ENCODE data around the gene THRA. TPM values are rescaled to one million over a fixed set of nuclear protein-coding genes. Genes with fewer than 3 reads are reported as not detected.

THRA gene
- total RNA-seq, 1 donor from 2014 or later, result 31.9 TPM

DNA sequence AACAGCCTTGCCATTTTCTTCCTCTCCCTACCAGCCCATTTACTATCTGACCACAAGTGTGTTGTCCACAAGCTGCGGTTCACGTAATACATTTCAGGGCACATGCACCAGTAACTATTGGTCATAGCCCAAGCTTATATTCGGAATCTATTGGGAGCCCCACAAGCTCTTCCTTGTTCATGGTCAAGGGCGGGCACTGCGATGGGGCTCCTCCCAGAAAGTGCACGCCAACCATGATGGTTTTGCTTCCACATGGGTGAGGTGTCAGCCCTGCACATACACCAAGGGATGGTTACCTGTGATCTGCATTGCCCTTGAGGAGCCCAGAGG, 12.1 kb downstream of the THRA start:
- TF ChIP-seq, protein P1, sequence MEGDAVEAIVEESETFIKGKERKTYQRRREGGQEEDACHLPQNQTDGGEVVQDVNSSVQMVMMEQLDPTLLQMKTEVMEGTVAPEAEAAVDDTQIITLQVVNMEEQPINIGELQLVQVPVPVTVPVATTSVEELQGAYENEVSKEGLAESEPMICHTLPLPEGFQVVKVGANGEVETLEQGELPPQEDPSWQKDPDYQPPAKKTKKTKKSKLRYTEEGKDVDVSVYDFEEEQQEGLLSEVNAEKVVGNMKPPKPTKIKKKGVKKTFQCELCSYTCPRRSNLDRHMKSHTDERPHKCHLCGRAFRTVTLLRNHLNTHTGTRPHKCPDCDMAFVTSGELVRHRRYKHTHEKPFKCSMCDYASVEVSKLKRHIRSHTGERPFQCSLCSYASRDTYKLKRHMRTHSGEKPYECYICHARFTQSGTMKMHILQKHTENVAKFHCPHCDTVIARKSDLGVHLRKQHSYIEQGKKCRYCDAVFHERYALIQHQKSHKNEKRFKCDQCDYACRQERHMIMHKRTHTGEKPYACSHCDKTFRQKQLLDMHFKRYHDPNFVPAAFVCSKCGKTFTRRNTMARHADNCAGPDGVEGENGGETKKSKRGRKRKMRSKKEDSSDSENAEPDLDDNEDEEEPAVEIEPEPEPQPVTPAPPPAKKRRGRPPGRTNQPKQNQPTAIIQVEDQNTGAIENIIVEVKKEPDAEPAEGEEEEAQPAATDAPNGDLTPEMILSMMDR (IDR thresholded peaks at IDR 0.05), result no peak
- Mint-ChIP-seq H3K27ac (ENCODE audit: unreplicated experiment) (peak overlapping the region; percentile 77), H3K36me3 (ENCODE audit: low read depth) (peaks cover 2% of the 10 kb centered on the region), H3K27me3 (ENCODE audit: low read depth) (no peaks in the 10 kb centered on the region), H3K4me1 (ENCODE audit: low read depth) (peaks cover 71% of the 10 kb centered on the region), H3K4me3 (ENCODE audit: unreplicated experiment) (peak overlapping the region; percentile 22), H3K9me3 (ENCODE audit: low read depth) (no peaks in the 10 kb centered on the region)
- no peak for DNase-seq (ENCODE audit: low spot score)

DNA sequence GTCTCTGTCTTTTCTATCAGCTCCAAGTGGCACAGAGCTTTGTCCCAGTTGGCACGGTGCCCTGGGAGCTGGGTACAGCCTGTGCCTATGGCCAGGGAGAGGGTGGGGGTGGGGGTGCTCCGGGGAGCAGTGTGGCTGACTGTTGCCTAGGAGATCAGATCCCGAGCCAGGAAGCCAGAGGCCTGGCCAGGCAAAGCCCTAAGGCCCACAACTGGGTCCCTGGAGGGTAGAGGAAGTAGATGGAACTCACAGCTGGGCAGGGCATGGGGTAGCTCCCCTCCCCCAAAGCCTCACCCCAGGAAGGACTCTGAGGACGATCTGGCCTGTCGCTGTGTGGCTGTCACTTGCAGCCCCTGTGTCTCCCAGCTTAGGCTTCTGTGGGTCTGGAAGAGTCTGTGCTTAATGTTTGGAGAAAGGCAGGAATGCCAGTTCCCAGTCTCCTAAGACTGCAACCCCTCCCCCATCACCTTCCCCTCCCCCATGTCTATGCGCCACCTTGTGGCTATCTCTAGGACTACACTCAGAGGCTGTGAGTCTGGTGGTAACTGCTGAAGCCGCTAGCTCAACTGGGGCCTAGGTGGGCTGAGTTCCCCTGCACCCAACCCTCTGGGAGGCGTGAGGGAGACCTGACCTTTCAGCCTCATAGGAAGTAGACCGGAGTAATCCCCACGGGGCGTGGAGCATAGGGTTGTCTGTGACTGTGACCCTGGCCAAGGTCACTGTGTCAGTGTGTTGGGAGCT, 12.6 kb downstream of the THRA start:
- H3K27ac Mint-ChIP-seq (ENCODE audit: unreplicated experiment), result peak overlapping the region; percentile 77
- peaks cover 2% of the 10 kb centered on the region for H3K36me3 Mint-ChIP-seq (ENCODE audit: low read depth)
- H3K4me3 Mint-ChIP-seq (ENCODE audit: unreplicated experiment), result no peak overlapping the region
- no peaks in the 10 kb centered on the region for H3K27me3 Mint-ChIP-seq (ENCODE audit: low read depth)
- H3K4me1 Mint-ChIP-seq (ENCODE audit: low read depth), result peaks cover 65% of the 10 kb centered on the region
- H3K9me3 Mint-ChIP-seq (ENCODE audit: low read depth), result no peaks in the 10 kb centered on the region
- DNase-seq (ENCODE audit: low spot score), result no peak
- TF ChIP-seq, protein P1 (IDR thresholded peaks at IDR 0.05), result peak; percentile 95

DNA sequence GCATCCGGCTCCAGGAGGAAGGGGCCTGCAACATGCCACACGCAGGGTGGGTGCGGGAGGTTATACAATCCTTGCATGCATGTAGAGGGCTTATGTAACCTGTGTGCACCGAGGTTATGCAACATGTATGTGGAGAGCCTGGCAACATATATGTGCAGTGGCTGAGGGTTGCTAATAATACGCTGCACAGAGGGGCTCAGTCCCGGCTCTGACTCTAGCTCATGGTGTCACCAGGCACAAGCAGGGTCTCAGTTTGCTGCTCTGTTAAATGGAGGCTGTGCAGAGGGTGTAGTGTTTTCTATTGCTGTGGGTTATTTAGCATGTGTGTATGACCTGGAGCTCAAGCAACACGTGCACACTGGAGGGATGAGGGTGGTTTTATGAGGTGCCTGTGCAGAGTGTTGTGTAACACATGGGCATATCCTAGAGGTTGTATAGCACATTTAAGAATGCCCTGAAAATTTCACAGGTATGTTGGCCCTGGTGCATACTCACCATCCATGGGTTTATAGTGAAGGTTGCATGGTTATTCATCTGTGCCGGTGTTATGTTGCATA, 13.3 kb downstream of the THRA start:
- Mint-ChIP-seq H3K27ac (ENCODE audit: unreplicated experiment) (peak overlapping the region; percentile 77), H3K36me3 (ENCODE audit: low read depth) (peaks cover 2% of the 10 kb centered on the region), H3K27me3 (ENCODE audit: low read depth) (no peaks in the 10 kb centered on the region), H3K9me3 (ENCODE audit: low read depth) (no peaks in the 10 kb centered on the region), H3K4me1 (ENCODE audit: low read depth) (peaks cover 59% of the 10 kb centered on the region), H3K4me3 (ENCODE audit: unreplicated experiment) (no peak overlapping the region)
- no peak for DNase-seq (ENCODE audit: low spot score)
- TF ChIP-seq, protein P1 (IDR thresholded peaks at IDR 0.05), result no peak

DNA sequence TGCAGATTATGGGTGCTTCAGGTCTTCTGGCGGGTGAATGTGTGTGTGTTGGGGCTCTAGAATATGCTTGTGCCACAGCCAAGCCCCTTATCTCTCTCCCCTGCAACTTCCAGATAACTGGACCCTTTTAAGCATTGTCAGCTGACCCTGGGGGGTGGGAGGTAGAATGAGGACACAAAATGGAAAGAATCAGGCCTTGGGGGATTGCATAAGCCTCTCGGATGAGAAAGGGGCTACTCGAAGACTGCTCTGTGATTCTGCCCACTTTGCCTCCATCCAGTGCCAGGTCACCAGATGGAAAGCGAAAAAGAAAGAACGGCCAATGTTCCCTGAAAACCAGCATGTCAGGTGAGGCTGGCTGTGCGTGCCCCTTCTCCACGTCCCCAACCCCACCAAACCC, 13.8 kb downstream of the THRA start:
- TF ChIP-seq, protein P1 (IDR thresholded peaks at IDR 0.05), result no peak
- H3K27me3 Mint-ChIP-seq (ENCODE audit: low read depth), result no peaks in the 10 kb centered on the region
- H3K27ac Mint-ChIP-seq (ENCODE audit: unreplicated experiment), result no peak overlapping the region
- peaks cover 53% of the 10 kb centered on the region for H3K4me1 Mint-ChIP-seq (ENCODE audit: low read depth)
- no peak for DNase-seq (ENCODE audit: low spot score)
- no peaks in the 10 kb centered on the region for H3K9me3 Mint-ChIP-seq (ENCODE audit: low read depth)
- H3K36me3 Mint-ChIP-seq (ENCODE audit: low read depth), result peaks cover 2% of the 10 kb centered on the region
- H3K4me3 Mint-ChIP-seq (ENCODE audit: unreplicated experiment), result no peak overlapping the region

DNA sequence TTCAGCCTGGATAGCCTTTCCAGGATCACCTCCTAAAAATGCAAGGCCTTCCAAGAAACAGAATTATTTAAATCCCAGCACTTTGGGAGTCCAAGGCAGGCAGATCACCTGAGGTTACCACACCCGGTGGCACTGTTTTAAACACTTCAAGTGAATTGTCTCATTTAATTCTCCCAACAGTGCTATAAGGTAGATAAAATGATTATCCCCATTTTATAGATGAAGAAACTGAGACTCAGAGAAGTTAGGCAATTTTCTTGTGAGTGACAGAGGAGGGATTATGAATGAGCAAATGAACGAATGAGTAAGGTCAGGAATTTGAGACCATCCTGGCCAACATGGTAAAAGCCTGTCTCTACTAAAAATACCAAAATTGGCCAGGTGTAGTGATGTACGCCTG, 16.8 kb downstream of the THRA start:
- no peaks in the 10 kb centered on the region for H3K9me3 Mint-ChIP-seq (ENCODE audit: low read depth)
- H3K4me1 Mint-ChIP-seq (ENCODE audit: low read depth), result peaks cover 26% of the 10 kb centered on the region
- H3K36me3 Mint-ChIP-seq (ENCODE audit: low read depth), result peaks cover 6% of the 10 kb centered on the region
- H3K27ac Mint-ChIP-seq (ENCODE audit: unreplicated experiment), result no peak overlapping the region
- H3K4me3 Mint-ChIP-seq (ENCODE audit: unreplicated experiment), result no peak overlapping the region
- TF ChIP-seq, protein P1 (IDR thresholded peaks at IDR 0.05), result no peak
- no peak for DNase-seq (ENCODE audit: low spot score)
- H3K27me3 Mint-ChIP-seq (ENCODE audit: low read depth), result no peaks in the 10 kb centered on the region
